Measurements from ENCODE around the gene SGCA. TPM values are rescaled to one million over a fixed set of nuclear protein-coding genes. Genes with fewer than 3 reads are reported as not detected.

Gene SGCA
- total and polyA plus RNA-seq, 9 of the 15 experiments (the other 6 are each of a cell fraction or from before 2014, with no cell fraction given), result not detected

- TF ChIP-seq ZBTB11 (CRISPR knock-in tag; IDR thresholded peaks at IDR 0.05) (peak in 1 of 3 experiments; percentile 70; a peak in 1 of 6 replicates), MCM2 (IDR thresholded peaks at IDR 0.05; ENCODE audit: low read depth) (no peak), YBX1 (IDR thresholded peaks at IDR 0.05) (no peak), ERF (CRISPR knock-in tag; IDR thresholded peaks at IDR 0.05) (no peak), TCF7 (IDR thresholded peaks at IDR 0.05; ENCODE audit: borderline replicate concordance) (no peak), HDAC8 (tag; IDR thresholded peaks at IDR 0.05) (no peak), PCBP1 (IDR thresholded peaks at IDR 0.05; ENCODE audit: low read depth, low read length, poor library complexity, severe bottlenecking) (no peak), CEBPG (CRISPR knock-in tag; IDR thresholded peaks at IDR 0.05) (no peak), CEBPG (tag; conservative IDR thresholded peaks at IDR 0.05 in 1 of 2, IDR thresholded peaks at IDR 0.05 in 1 of 2) (no peak), POLR2H (tag; IDR thresholded peaks at IDR 0.05; ENCODE audit: low read depth) (no peak), TBP (optimal IDR thresholded peaks at IDR 0.05; ENCODE audit: low read depth, low read length) (no peak), ZFPM2 (CRISPR knock-in tag; IDR thresholded peaks at IDR 0.05) (no peak), SMARCB1 (IDR thresholded peaks at IDR 0.05; ENCODE audit: insufficient read length, low read depth) (no peak), DLX4 (CRISPR knock-in tag; IDR thresholded peaks at IDR 0.05) (no peak), MCM5 (IDR thresholded peaks at IDR 0.05; ENCODE audit: low read depth) (no peak), GABPA (tag; conservative IDR thresholded peaks at IDR 0.05; ENCODE audit: low read depth) (no peak), RAD21 (CRISPR knock-in tag; conservative IDR thresholded peaks at IDR 0.05 in 1 of 2, IDR thresholded peaks at IDR 0.05 in 1 of 2) (no peak), NCOR1 (IDR thresholded peaks at IDR 0.05) (peak; percentile 97), MNT (conservative IDR thresholded peaks at IDR 0.05) (peak in 1 of 2 experiments; percentile 52; a peak in 1 of 4 replicates), ESRRA (IDR thresholded peaks at IDR 0.05; ENCODE audit: borderline replicate concordance, low read depth) (peak; percentile 69), ZNF445 (CRISPR knock-in tag; IDR thresholded peaks at IDR 0.05; ENCODE audit: low read depth) (no peak; the same call in 1 of the 2 replicates), ASH1L (IDR thresholded peaks at IDR 0.05; ENCODE audit: borderline replicate concordance, low read depth, partially characterized antibody) (no peak), CBX3 (IDR thresholded peaks at IDR 0.05; ENCODE audit: borderline replicate concordance in 1 of 2, low read length in 2 of 2) (peak in 1 of 2 experiments; percentile 90; a peak in 2 of 3 replicates), BRF1 (IDR thresholded peaks at IDR 0.05; ENCODE audit: borderline replicate concordance, extremely low read depth, insufficient read length) (no peak)
These were observed 42.8 kb downstream of the SGCA start (continued) for GRCh38 chr17:50208611-50209061.
